HepG2 (cell line): ENCODE measurements around the gene BMAL1. TPM values are rescaled to one million over a fixed set of nuclear protein-coding genes. Genes with fewer than 3 reads are reported as not detected.

ENCODE experiments used
- RERE ChIP-seq: IDR thresholded peaks from 2 replicates; pipeline ENCODE4 v1.6.1; 2016; ENCODE audit warnings: low read depth, missing genetic modification reagents, missing compliant biosample characterization
- TBP ChIP-seq: sonication (generic); formaldehyde crosslinking; IDR thresholded peaks from 2 replicates; pipeline ENCODE4 v1.5.0; 2020; ENCODE audit warnings: missing genetic modification reagents
- USF2 ChIP-seq, 2 experiments: sonication (generic) in 1 of 2; formaldehyde crosslinking in 1 of 2; IDR thresholded peaks; 2 replicates each; pipeline versions ENCODE4 v1.5.1 to v1.6.1; 2011 to 2020; ENCODE audit warnings: borderline replicate concordance in 1 of 2, low read depth in 1 of 2, low read length in 1 of 2, mild to moderate bottlenecking in 1 of 2, missing genetic modification reagents in 1 of 2, moderate library complexity in 1 of 2
- ZNF577 ChIP-seq: sonication (generic); formaldehyde crosslinking; IDR thresholded peaks from 2 replicates; pipeline ENCODE4 v1.4.0; 2020; ENCODE audit warnings: mild to moderate bottlenecking, low read depth, missing genetic modification reagents, borderline replicate concordance
- ZNF598 ChIP-seq: sonication (generic); formaldehyde crosslinking; IDR thresholded peaks from 2 replicates; pipeline ENCODE4 v1.5.1; 2020; ENCODE audit warnings: mild to moderate bottlenecking, missing genetic modification reagents, borderline replicate concordance
- polyA plus RNA-seq, 8 experiments: library from polyadenylated mRNA; depleted of rRNA in 3 of 8; stranded (reverse) in 7 of 8; unstranded in 1 of 8; fragments of >200 nt; fragmentation: Illumina TruSeq in 4 of 8; extraction: Trizol in 4 of 8; gene quantifications; 2 replicates each; pipeline versions ENCODE4 v1.2.1 to v1.2.3, GENCODE V29; 2011 to 2016; ENCODE audit warnings: low read depth in 4 of 8, missing spikeins in 1 of 8, mixed read lengths in 1 of 8; ENCODE audit not compliant: insufficient read depth in 1 of 8
- total RNA-seq, 5 experiments: library from RNA; depleted of rRNA; stranded (reverse); fragments of >200 nt; fragmentation: Illumina TruSeq; extraction: Trizol; gene quantifications; 2 replicates each; pipeline ENCODE4 v1.2.3, GENCODE V29; 2016; ENCODE audit warnings: low read depth in 1 of 5
- TF ChIP-seq, protein P1 (sequence below): sonication (generic); formaldehyde crosslinking; IDR thresholded peaks from 2 replicates; pipeline ENCODE4; 2020; ENCODE audit warnings: missing genetic modification reagents, mild to moderate bottlenecking, borderline replicate concordance

The BMAL1 gene
- total and polyA plus RNA-seq, 2 of the 13 experiments (the other 11 are each of a cell fraction or from before 2014, with no cell fraction given): 4.5 to 4.8 TPM

DNA sequence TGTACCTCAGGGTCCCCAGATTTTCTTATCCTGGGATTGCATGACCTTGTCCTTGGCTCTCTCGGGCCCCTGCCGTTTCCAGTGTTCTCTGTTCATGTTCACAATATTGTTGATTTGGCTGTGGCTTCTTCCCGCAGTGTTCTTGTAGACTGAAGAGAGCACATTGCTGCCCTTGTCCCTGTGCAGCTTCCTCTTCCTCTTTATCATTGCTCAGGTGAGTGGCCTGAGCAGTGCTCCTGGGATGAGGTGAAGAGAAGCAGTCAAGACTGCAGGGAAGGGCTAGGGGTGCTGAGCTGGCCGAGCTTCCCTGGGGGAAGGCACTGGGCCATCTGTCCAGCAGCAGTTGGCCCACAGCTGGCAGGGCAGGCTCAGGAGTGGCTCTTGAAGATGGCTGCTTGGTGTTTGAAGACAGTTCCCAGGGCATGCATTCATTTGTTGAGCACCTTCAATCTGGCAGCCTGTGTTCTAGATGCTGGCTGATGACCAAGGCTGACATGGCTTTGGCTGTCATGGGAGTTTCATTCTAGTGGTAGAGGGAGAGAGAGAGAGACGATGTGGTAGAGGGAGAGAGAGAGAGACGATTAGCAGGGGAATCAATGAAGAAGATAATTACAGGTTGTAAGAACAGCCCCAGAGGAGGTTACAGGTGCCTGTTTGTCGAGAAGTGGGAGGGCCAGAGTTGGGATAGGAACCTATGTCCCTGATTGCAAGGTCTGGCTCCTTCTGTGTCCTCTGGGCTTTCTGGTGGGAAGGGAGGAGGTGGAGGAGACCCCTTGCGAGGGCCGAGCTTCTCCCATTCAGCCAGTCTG, 17.4 kb downstream of the BMAL1 start (continued):
- TF ChIP-seq, protein P1, sequence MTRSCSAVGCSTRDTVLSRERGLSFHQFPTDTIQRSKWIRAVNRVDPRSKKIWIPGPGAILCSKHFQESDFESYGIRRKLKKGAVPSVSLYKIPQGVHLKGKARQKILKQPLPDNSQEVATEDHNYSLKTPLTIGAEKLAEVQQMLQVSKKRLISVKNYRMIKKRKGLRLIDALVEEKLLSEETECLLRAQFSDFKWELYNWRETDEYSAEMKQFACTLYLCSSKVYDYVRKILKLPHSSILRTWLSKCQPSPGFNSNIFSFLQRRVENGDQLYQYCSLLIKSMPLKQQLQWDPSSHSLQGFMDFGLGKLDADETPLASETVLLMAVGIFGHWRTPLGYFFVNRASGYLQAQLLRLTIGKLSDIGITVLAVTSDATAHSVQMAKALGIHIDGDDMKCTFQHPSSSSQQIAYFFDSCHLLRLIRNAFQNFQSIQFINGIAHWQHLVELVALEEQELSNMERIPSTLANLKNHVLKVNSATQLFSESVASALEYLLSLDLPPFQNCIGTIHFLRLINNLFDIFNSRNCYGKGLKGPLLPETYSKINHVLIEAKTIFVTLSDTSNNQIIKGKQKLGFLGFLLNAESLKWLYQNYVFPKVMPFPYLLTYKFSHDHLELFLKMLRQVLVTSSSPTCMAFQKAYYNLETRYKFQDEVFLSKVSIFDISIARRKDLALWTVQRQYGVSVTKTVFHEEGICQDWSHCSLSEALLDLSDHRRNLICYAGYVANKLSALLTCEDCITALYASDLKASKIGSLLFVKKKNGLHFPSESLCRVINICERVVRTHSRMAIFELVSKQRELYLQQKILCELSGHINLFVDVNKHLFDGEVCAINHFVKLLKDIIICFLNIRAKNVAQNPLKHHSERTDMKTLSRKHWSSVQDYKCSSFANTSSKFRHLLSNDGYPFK (CRISPR knock-in tag): no peak
- TF ChIP-seq ZNF598 (no peak), RERE (no peak), USF2 (IDR thresholded peaks at IDR 0.05; ENCODE audit: low read depth, low read length) (no peak), USF2 (CRISPR knock-in tag; IDR thresholded peaks at IDR 0.05; ENCODE audit: borderline replicate concordance) (no peak), TBP (CRISPR knock-in tag) (no peak), ZNF577 (CRISPR knock-in tag) (no peak)
